HEK293 (cell line): Measurements from ENCODE around the gene CASP10.
A peak's percentile ranks its signal among the peaks of the same experiment; 100 is the strongest.
"Not testable (repeated sequence)": the region's sequence is repeated elsewhere in the genome, so short reads cannot be mapped to it uniquely, and the experiment has no call there.

Experiments used
- CTCF ChIA-PET: fragments of 350-600 bp; formaldehyde crosslinking; extraction: SDS; loops from one replicate; lab custom pipeline; 2021; ENCODE audit warnings: antibody characterized with exemption; lab: Yijun Ruan, JAX
- POLR2A ChIA-PET: fragments of 300-600 bp; formaldehyde crosslinking; extraction: SDS; loops from one replicate; lab custom pipeline; 2020; ENCODE audit warnings: antibody characterized with exemption, inconsistent platforms; lab: Yijun Ruan, JAX
- H3K27ac ChIP-seq: fragments of 200-500 bp; sonication (Bioruptor generic); 2 replicates; pipeline ENCODE4 v1.5.1; 2014; ENCODE audit warnings: low read depth, low read length, control low read depth, inconsistent platforms; ENCODE audit errors: extremely low read depth
- H3K36me3 ChIP-seq, 2 experiments: fragments of 200-500 bp in 1 of 2; sonication (Bioruptor generic) in 1 of 2; 1 replicate in 1 of 2; 2 replicates in 1 of 2; pipeline ENCODE4 v1.5.1; 2014 to 2017; ENCODE audit warnings: inconsistent platforms in 2 of 2, low read length in 2 of 2; ENCODE audit not compliant: control insufficient read depth in 2 of 2, insufficient read depth in 1 of 2
- H3K4me1 ChIP-seq: fragments of 200-500 bp; sonication (Bioruptor generic); 2 replicates; pipeline ENCODE4 v1.5.1; 2014; ENCODE audit warnings: mild to moderate bottlenecking, low read length, inconsistent platforms; ENCODE audit not compliant: control insufficient read depth, insufficient read depth
- H3K4me3 ChIP-seq: 2 replicates; pipeline ENCODE4 v1.5.1; 2011; ENCODE audit warnings: low read depth, mild to moderate bottlenecking, control low read depth, low read length, moderate library complexity
- H3K9me3 ChIP-seq: fragments of 200-500 bp; sonication (Bioruptor generic); 2 replicates; pipeline ENCODE4 v1.5.1; 2014; ENCODE audit warnings: low read depth, low read length, inconsistent platforms; ENCODE audit not compliant: control insufficient read depth, insufficient read depth
- HIC1 ChIP-seq: fragments of 450-650 bp; formaldehyde crosslinking; IDR thresholded peaks from 2 replicates; pipeline ENCODE4 v1.5.1; 2016; ENCODE audit warnings: missing biosample characterization, missing genetic modification characterization
- OVOL3 ChIP-seq: fragments of 450-650 bp; formaldehyde crosslinking; IDR thresholded peaks from 2 replicates; pipeline ENCODE4 v1.5.1; 2016; ENCODE audit warnings: missing biosample characterization, missing genetic modification characterization
- SP3 ChIP-seq: fragments of 450-650 bp; formaldehyde crosslinking; IDR thresholded peaks from 2 replicates; pipeline ENCODE4 v1.5.1; 2016; ENCODE audit warnings: missing biosample characterization, missing genetic modification characterization
- TCF7L2 ChIP-seq: IDR thresholded peaks from 2 replicates; pipeline ENCODE4 v1.6.1; 2011; ENCODE audit warnings: low read depth, mild to moderate bottlenecking, inconsistent platforms, low read length, moderate library complexity, borderline replicate concordance
- ZNF140 ChIP-seq: fragments of 450-650 bp; formaldehyde crosslinking; IDR thresholded peaks from 2 replicates; pipeline ENCODE4 v1.5.1; 2016; ENCODE audit warnings: missing biosample characterization, missing genetic modification characterization
- ZNF2 ChIP-seq: fragments of 450-650 bp; formaldehyde crosslinking; IDR thresholded peaks from 2 replicates; pipeline ENCODE4 v1.5.1; 2016; ENCODE audit warnings: missing biosample characterization, missing genetic modification characterization
- ZNF23 ChIP-seq: fragments of 450-650 bp; formaldehyde crosslinking; IDR thresholded peaks from 2 replicates; pipeline ENCODE4 v1.5.1; 2016; ENCODE audit warnings: missing biosample characterization, missing genetic modification characterization, borderline replicate concordance
- ZNF26 ChIP-seq: fragments of 450-650 bp; formaldehyde crosslinking; IDR thresholded peaks from 2 replicates; pipeline ENCODE4 v1.5.1; 2016; ENCODE audit warnings: missing biosample characterization, missing genetic modification characterization
- ZNF394 ChIP-seq: fragments of 450-650 bp; formaldehyde crosslinking; IDR thresholded peaks from 2 replicates; pipeline ENCODE4 v1.5.1; 2016; ENCODE audit warnings: missing biosample characterization, missing genetic modification characterization, mild to moderate bottlenecking, moderate library complexity, borderline replicate concordance
- ZNF398 ChIP-seq: fragments of 450-650 bp; formaldehyde crosslinking; IDR thresholded peaks from 2 replicates; pipeline ENCODE4 v1.5.1; 2017; ENCODE audit warnings: missing biosample characterization, missing genetic modification characterization
- ZNF416 ChIP-seq: fragments of 450-650 bp; formaldehyde crosslinking; IDR thresholded peaks from 2 replicates; pipeline ENCODE4 v1.5.1; 2016; ENCODE audit warnings: missing biosample characterization, missing genetic modification characterization
- ZNF514 ChIP-seq: fragments of 450-650 bp; formaldehyde crosslinking; IDR thresholded peaks from 2 replicates; pipeline ENCODE4 v1.5.1; 2016; ENCODE audit warnings: missing biosample characterization, missing genetic modification characterization
- ZNF629 ChIP-seq: fragments of 450-650 bp; formaldehyde crosslinking; IDR thresholded peaks from 2 replicates; pipeline ENCODE4 v1.5.1; 2017; ENCODE audit warnings: missing biosample characterization, missing genetic modification characterization
- ZNF658 ChIP-seq: fragments of 450-650 bp; formaldehyde crosslinking; IDR thresholded peaks from 2 replicates; pipeline ENCODE4; 2016; ENCODE audit warnings: missing biosample characterization, missing genetic modification characterization
- ZNF792 ChIP-seq: fragments of 450-650 bp; formaldehyde crosslinking; IDR thresholded peaks from 2 replicates; pipeline ENCODE4 v1.5.1; 2016; ENCODE audit warnings: missing biosample characterization, missing genetic modification characterization
- TF ChIP-seq, protein P1 (sequence below): fragments of 450-650 bp; formaldehyde crosslinking; IDR thresholded peaks from 2 replicates; pipeline ENCODE4 v1.5.1; 2016; ENCODE audit warnings: missing biosample characterization, missing genetic modification characterization
- TF ChIP-seq, protein P2 (sequence below): fragments of 450-650 bp; formaldehyde crosslinking; IDR thresholded peaks from 2 replicates; pipeline ENCODE4 v1.5.1; 2016; ENCODE audit warnings: missing biosample characterization, missing genetic modification characterization

The CASP10 gene

DNA sequence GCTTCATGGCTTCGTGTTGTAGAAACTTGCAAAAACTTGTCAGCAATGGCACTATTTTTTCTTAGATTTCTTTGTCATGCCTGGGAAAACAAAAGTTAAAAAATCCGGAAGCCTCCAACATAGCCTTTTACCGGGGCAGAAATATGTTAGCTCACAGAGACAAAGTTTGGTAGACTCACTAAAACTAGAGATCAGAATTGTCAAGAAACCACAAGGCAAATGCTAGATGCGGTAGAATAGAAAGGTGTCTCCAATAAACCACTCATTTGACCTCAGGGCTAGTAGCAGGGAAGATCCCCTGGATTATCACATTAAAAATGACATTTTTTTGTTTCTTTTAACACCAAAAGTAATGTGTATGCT lies 405 bp downstream of the CASP10 start (continued):
- TF ChIP-seq TCF7L2 = no peak
- no peak for TF ChIP-seq HIC1 (tag by site-specific recombination)
- TF ChIP-seq ZNF792 = no peak
- TF ChIP-seq, protein P1, sequence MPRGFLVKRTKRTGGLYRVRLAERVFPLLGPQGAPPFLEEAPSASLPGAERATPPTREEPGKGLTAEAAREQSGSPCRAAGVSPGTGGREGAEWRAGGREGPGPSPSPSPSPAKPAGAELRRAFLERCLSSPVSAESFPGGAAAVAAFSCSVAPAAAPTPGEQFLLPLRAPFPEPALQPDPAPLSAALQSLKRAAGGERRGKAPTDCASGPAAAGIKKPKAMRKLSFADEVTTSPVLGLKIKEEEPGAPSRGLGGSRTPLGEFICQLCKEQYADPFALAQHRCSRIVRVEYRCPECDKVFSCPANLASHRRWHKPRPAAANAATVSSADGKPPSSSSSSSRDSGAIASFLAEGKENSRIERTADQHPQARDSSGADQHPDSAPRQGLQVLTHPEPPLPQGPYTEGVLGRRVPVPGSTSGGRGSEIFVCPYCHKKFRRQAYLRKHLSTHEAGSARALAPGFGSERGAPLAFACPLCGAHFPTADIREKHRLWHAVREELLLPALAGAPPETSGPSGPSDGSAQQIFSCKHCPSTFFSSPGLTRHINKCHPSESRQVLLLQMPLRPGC (tag by site-specific recombination) = no peak

GRCh38 chr2:201183835-201184234 lies 894 bp downstream of the CASP10 start:
- peak overlapping the region; percentile 42 for H3K4me3 ChIP-seq
- not testable (repeated sequence) for H3K27ac ChIP-seq

DNA sequence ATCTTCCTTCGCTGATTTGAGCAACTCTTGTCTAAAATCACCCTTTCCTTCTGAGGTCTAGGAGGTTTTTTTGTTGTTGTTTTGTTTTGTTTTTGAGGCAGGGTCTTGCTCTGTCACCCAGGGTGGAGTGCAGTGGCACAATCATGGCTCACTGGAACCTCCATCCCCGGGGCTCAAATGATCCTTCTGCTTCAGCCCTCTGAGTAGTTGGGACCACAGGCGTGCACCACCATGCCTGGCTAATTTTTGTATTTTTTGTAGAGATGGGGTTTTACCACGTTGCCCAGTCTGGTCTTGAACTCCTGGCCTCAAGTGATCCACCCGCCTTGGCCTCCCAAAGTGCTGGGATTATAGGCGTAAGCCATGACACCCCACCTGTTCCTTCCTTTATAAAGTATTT lies 1.3 kb downstream of the CASP10 start:
- H3K4me1 ChIP-seq, H3K27ac ChIP-seq: not testable (repeated sequence)
- POLR2A ChIA-PET = interaction anchor here (2.4 kb wide), 1 partner anchor 48 kb away, joined by 13 read pairs; no protein-coding TSS in a partner anchor

More at GRCh38 chr2:201183835-201184234, 894 bp downstream of the CASP10 start:
- CTCF ChIA-PET = interaction anchor here (0.6 to 3.1 kb wide), 7 partner anchors 9 to 279 kb away, joined by 3 to 53 read pairs (median 9); no protein-coding TSS in a partner anchor
- peaks cover 0 to 26% of the 10 kb centered on the region in 2 experiments; a peak in 1 of 3 replicates for H3K36me3 ChIP-seq
- not testable (repeated sequence) for H3K4me1 ChIP-seq, H3K9me3 ChIP-seq
- POLR2A ChIA-PET = interaction anchor here (2.4 kb wide), 1 partner anchor 48 kb away, joined by 13 read pairs; no protein-coding TSS in a partner anchor

DNA sequence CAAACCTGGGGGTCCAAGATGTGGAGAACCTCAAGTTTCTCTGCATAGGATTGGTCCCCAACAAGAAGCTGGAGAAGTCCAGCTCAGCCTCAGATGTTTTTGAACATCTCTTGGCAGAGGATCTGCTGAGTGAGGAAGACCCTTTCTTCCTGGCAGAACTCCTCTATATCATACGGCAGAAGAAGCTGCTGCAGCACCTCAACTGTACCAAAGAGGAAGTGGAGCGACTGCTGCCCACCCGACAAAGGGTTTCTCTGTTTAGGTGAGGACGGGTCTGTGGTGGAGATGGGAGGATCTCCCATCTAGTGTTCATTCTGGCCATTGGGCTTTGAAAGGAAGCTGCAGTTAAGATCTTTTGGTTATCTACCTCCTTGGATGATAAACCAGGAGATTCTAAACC lies 2.9 kb downstream of the CASP10 start:
- Histone ChIP-seq H3K4me1 (no peaks in the 10 kb centered on the region), H3K4me3 (no peak overlapping the region), H3K9me3 (no peaks in the 10 kb centered on the region), H3K36me3 (peaks cover 0 to 37% of the 10 kb centered on the region in 2 experiments; a peak in 1 of 3 replicates), H3K27ac (no peak overlapping the region)
- POLR2A ChIA-PET = no interaction called here
- CTCF ChIA-PET = interaction anchor here (0.6 to 1.6 kb wide), 3 partner anchors 47 to 136 kb away, joined by 3 to 10 read pairs (median 3); no protein-coding TSS in a partner anchor
- TF ChIP-seq ZNF26 (tag by site-specific recombination) (no peak), ZNF629 (tag by site-specific recombination) (no peak), ZNF416 (tag by site-specific recombination) (no peak), ZNF23 (tag by site-specific recombination) (no peak), ZNF140 (tag by site-specific recombination) (no peak)

More for the DNA sequence above, 1.3 kb downstream of the CASP10 start:
- peak overlapping the region; percentile 17; the same call in 1 of the 2 replicates for H3K4me3 ChIP-seq
- H3K36me3 ChIP-seq = peaks cover 0 to 26% of the 10 kb centered on the region in 2 experiments; a peak in 1 of 3 replicates
- H3K9me3 ChIP-seq = not testable (repeated sequence)
- CTCF ChIA-PET = interaction anchor here (2.6 kb wide), 1 partner anchor 26 kb away, joined by 11 read pairs; no protein-coding TSS in a partner anchor

GRCh38 chr2:201186982-201187381 lies 4.0 kb downstream of the CASP10 start:
- ChIA-PET CTCF (no interaction called here), POLR2A (no interaction called here)
- no peaks in the 10 kb centered on the region for H3K9me3 ChIP-seq
- H3K4me3 ChIP-seq = no peak overlapping the region
- no peaks in the 10 kb centered on the region for H3K4me1 ChIP-seq
- H3K36me3 ChIP-seq = peaks cover 0 to 37% of the 10 kb centered on the region in 2 experiments; a peak in 1 of 3 replicates
- no peak overlapping the region for H3K27ac ChIP-seq
- TF ChIP-seq ZNF398 (tag by site-specific recombination) = no peak
- TF ChIP-seq ZNF514 (tag by site-specific recombination) = no peak
- TF ChIP-seq ZNF792 = no peak
- no peak for TF ChIP-seq ZNF394 (tag by site-specific recombination)
- no peak for TF ChIP-seq ZNF658
- no peak for TF ChIP-seq ZNF2 (tag by site-specific recombination)
- TF ChIP-seq, protein P2, sequence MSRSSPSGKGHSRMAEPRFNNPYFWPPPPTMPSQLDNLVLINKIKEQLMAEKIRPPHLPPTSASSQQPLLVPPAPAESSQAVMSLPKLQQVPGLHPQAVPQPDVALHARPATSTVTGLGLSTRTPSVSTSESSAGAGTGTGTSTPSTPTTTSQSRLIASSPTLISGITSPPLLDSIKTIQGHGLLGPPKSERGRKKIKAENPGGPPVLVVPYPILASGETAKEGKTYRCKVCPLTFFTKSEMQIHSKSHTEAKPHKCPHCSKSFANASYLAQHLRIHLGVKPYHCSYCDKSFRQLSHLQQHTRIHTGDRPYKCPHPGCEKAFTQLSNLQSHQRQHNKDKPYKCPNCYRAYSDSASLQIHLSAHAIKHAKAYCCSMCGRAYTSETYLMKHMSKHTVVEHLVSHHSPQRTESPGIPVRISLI (tag by site-specific recombination) = no peak
- TF ChIP-seq OVOL3 (tag by site-specific recombination) = no peak
- TF ChIP-seq SP3 (tag by site-specific recombination) = no peak
